CD4-positive, alpha-beta T cell (primary cell): ENCODE measurements around the gene DHRSX. TPM values are rescaled to one million over a fixed set of nuclear protein-coding genes. Genes with fewer than 3 reads are reported as not detected.

Experiments
- ATAC-seq: fragments of 200-7000 bp; cut with Tn5 transposase; one replicate; pipeline ENCODE4 v1.10.0; 2022; ENCODE audit warnings: mild to moderate bottlenecking; ENCODE audit not compliant: poor library complexity
- CTCF ChIA-PET: fragments of 350-600 bp; sonication (Branson Sonifier 250); formaldehyde crosslinking; loops from one replicate; lab custom pipeline; 2021; ENCODE audit warnings: antibody characterized with exemption, inconsistent platforms; lab: Charles Lee
- POLR2A ChIA-PET: fragments of 350-600 bp; sonication (Branson Sonifier 250); formaldehyde crosslinking; loops from one replicate; lab custom pipeline; 2021; ENCODE audit warnings: antibody characterized with exemption, inconsistent platforms; lab: Charles Lee
- DNase-seq, 14 experiments: peaks; one replicate each; pipeline ENCODE4 v3.0.0-alpha.2; 2013 to 2020; ENCODE audit warnings: mixed read lengths in 2 of 14
- H3K27ac ChIP-seq, 2 donors: one replicate each; pipeline versions ENCODE4 v1.5.1 to v1.7.0; 2013; ENCODE audit warnings: low read length in 2 of 2, low read depth in 1 of 2, mild to moderate bottlenecking in 1 of 2
- H3K27me3 ChIP-seq, 2 experiments: 1 replicate in 1 of 2; 2 replicates in 1 of 2; pipeline versions ENCODE4 v1.6.1 to v1.7.0; 2013; ENCODE audit warnings: low read length in 2 of 2, control low read depth in 1 of 2, mild to moderate bottlenecking in 1 of 2, moderate library complexity in 1 of 2; ENCODE audit not compliant: insufficient read depth in 2 of 2, control insufficient read depth in 1 of 2
- H3K36me3 ChIP-seq: one replicate; pipeline ENCODE4 v1.6.1; 2013; ENCODE audit warnings: low read length, control low read depth; ENCODE audit not compliant: insufficient read depth
- H3K4me1 ChIP-seq: one replicate; pipeline ENCODE4 v1.6.1; 2013; ENCODE audit warnings: low read length, control low read depth; ENCODE audit not compliant: insufficient read depth
- H3K4me3 ChIP-seq: one replicate; pipeline ENCODE4 v1.5.1; 2013; ENCODE audit warnings: mild to moderate bottlenecking, low read length, moderate library complexity
- H3K9me3 ChIP-seq, 2 experiments: 1 replicate in 1 of 2; 2 replicates in 1 of 2; pipeline versions ENCODE4 v1.6.1 to v1.7.0; 2013; ENCODE audit warnings: low read length in 2 of 2, mild to moderate bottlenecking in 2 of 2, control low read depth in 1 of 2, moderate library complexity in 1 of 2; ENCODE audit not compliant: control insufficient read depth in 1 of 2, insufficient read depth in 1 of 2
- H3K27ac Mint-ChIP-seq: one replicate; pipeline ENCODE4 v1.8.0; 2020; ENCODE audit warnings: mixed read lengths
- H3K27me3 Mint-ChIP-seq: one replicate; pipeline ENCODE4 v1.8.0; 2021; ENCODE audit warnings: mixed read lengths
- H3K36me3 Mint-ChIP-seq: one replicate; pipeline ENCODE4 v1.8.0; 2021; ENCODE audit warnings: low read depth, mixed read lengths
- H3K4me1 Mint-ChIP-seq: one replicate; pipeline ENCODE4 v1.8.0; 2021; ENCODE audit warnings: low read depth, mixed read lengths
- H3K4me3 Mint-ChIP-seq: one replicate; pipeline ENCODE4 v1.8.0; 2020; ENCODE audit warnings: mild to moderate bottlenecking, mixed read lengths
- H3K9me3 Mint-ChIP-seq: one replicate; pipeline ENCODE4 v1.8.0; 2020; ENCODE audit warnings: mixed read lengths
- CTCF ChIP-seq: fragments of 200-600 bp; IDR thresholded peaks from one replicate; pipeline ENCODE4 v1.8.0; 2022; ENCODE audit warnings: antibody characterized with exemption, mild to moderate bottlenecking
- intact Hi-C, 2 experiments: fragments of 100-400 bp; cut with DNase I in 1 of 2; cut with micrococcal nuclease in 1 of 2; formaldehyde crosslinking; loops; one replicate each; pipeline versions ENCODE4 v1.15.1 to v1.9.0; 2023 to 2025; cut with DNase I, micrococcal nuclease
- total RNA-seq, 174 experiments: library from RNA in 2 of 174; stranded (reverse) in 2 of 174; gene quantifications; one replicate each; pipeline ENCODE4 v1.2.3 and lab custom pipeline; 2021 to 2026

DHRSX gene
- total RNA-seq, 2 experiments from 2014 or later = 12.1 to 13.9 TPM

- ATAC-seq = no peak
- H3K9me3 Mint-ChIP-seq = peaks cover 12% of the 10 kb centered on the region
- ChIA-PET CTCF (no interaction called here), POLR2A (no interaction called here)
- Histone ChIP-seq H3K27me3 (no peaks in the 10 kb centered on the region), H3K36me3 (peaks cover 7% of the 10 kb centered on the region), H3K4me3 (no peak overlapping the region), H3K9me3 (no peaks in the 10 kb centered on the region), H3K27ac (no peak overlapping the region), H3K4me1 (no peaks in the 10 kb centered on the region)
- TF ChIP-seq CTCF = no peak
- intact Hi-C loops = no loop called here
- H3K27me3 Mint-ChIP-seq = no peaks in the 10 kb centered on the region
- no peak for DNase-seq
- no peak overlapping the region for H3K27ac Mint-ChIP-seq
- no peak overlapping the region for H3K4me3 Mint-ChIP-seq
- no peaks in the 10 kb centered on the region for H3K4me1 Mint-ChIP-seq
- peaks cover 83% of the 10 kb centered on the region for H3K36me3 Mint-ChIP-seq
Measured at GRCh38 chrX:2427737-2428136, 73.0 kb downstream of the DHRSX start.

- ATAC-seq (no peak), DNase-seq (no peak)
- Histone ChIP-seq H3K4me1 (no peaks in the 10 kb centered on the region), H3K36me3 (peaks cover 7% of the 10 kb centered on the region), H3K27ac (no peak overlapping the region), H3K4me3 (no peak overlapping the region), H3K27me3 (no peaks in the 10 kb centered on the region), H3K9me3 (no peaks in the 10 kb centered on the region)
- POLR2A ChIA-PET = no interaction called here
- peaks cover 82% of the 10 kb centered on the region for H3K36me3 Mint-ChIP-seq
- H3K9me3 Mint-ChIP-seq = peaks cover 12% of the 10 kb centered on the region
- H3K27me3 Mint-ChIP-seq = no peaks in the 10 kb centered on the region
- H3K4me1 Mint-ChIP-seq = no peaks in the 10 kb centered on the region
- no peak overlapping the region for H3K27ac Mint-ChIP-seq
- CTCF ChIA-PET = no interaction called here
- intact Hi-C loops = no loop called here
- H3K4me3 Mint-ChIP-seq = no peak overlapping the region
- no peak for TF ChIP-seq CTCF
Measured at GRCh38 chrX:2427147-2427546, 73.6 kb downstream of the DHRSX start.

- no peak for DNase-seq
- no peaks in the 10 kb centered on the region for H3K27me3 Mint-ChIP-seq
- peaks cover 85% of the 10 kb centered on the region for H3K36me3 Mint-ChIP-seq
- peaks cover 10% of the 10 kb centered on the region for H3K9me3 Mint-ChIP-seq
- Histone ChIP-seq H3K36me3 (peaks cover 7% of the 10 kb centered on the region), H3K27me3 (no peaks in the 10 kb centered on the region), H3K4me1 (no peaks in the 10 kb centered on the region), H3K4me3 (no peak overlapping the region), H3K27ac (no peak overlapping the region), H3K9me3 (no peaks in the 10 kb centered on the region)
- ChIA-PET POLR2A (no interaction called here), CTCF (no interaction called here)
- intact Hi-C loops = no loop called here
- no peak for ATAC-seq
- no peak overlapping the region for H3K4me3 Mint-ChIP-seq
- no peaks in the 10 kb centered on the region for H3K4me1 Mint-ChIP-seq
- H3K27ac Mint-ChIP-seq = no peak overlapping the region
- no peak for TF ChIP-seq CTCF
Measured at GRCh38 chrX:2426289-2426882, 74.4 kb downstream of the DHRSX start.
